Transverse colon (tissue), 4 donors: ENCODE measurements around the gene VPS13C. TPM values are rescaled to one million over a fixed set of nuclear protein-coding genes. Genes with fewer than 3 reads are reported as not detected.
A peak's percentile ranks its signal among the peaks of the same experiment; 100 is the strongest.

Experiments used
- DNase-seq: peaks from one replicate; pipeline ENCODE4 v3.0.0-alpha.2; 2019
- H3K27ac ChIP-seq, 4 donors: fragments of 200-600 bp; sonication (generic); 2 replicates each; pipeline ENCODE4 v1.5.1; 2016 to 2018; ENCODE audit warnings: inconsistent platforms in 4 of 4
- H3K27me3 ChIP-seq: fragments of 200-600 bp; sonication (generic); 2 replicates; pipeline ENCODE4 v1.5.1; 2017; ENCODE audit warnings: inconsistent platforms
- H3K36me3 ChIP-seq, 4 donors: fragments of 200-600 bp; sonication (generic); 2 replicates each; pipeline ENCODE4 v1.5.1; 2017 to 2019; ENCODE audit warnings: inconsistent platforms in 4 of 4
- H3K4me1 ChIP-seq, 4 donors: fragments of 200-600 bp; sonication (generic); 2 replicates each; pipeline ENCODE4 v1.5.1; 2017 to 2020; ENCODE audit warnings: inconsistent platforms in 4 of 4
- H3K4me3 ChIP-seq, 4 donors: fragments of 200-600 bp; sonication (generic); 1 replicate in 1 of 4; 2 replicates in 3 of 4; pipeline versions ENCODE4 v1.5.1 to v1.6.1; 2017 to 2019; ENCODE audit warnings: inconsistent platforms in 4 of 4
- H3K9me3 ChIP-seq, 2 donors: fragments of 200-600 bp; sonication (generic); 2 replicates each; pipeline ENCODE4 v1.5.1; 2017 to 2019; ENCODE audit warnings: inconsistent platforms in 2 of 2
- EP300 ChIP-seq: sonication (generic); formaldehyde crosslinking; IDR thresholded peaks from one replicate; pipeline ENCODE4 v1.6.1; 2017; ENCODE audit warnings: antibody characterized with exemption, low read depth
- POLR2A ChIP-seq: fragments of 450-650 bp; IDR thresholded peaks from one replicate; pipeline ENCODE4 v1.6.1; 2016; ENCODE audit warnings: antibody characterized with exemption, mild to moderate bottlenecking, moderate library complexity
- POLR2AphosphoS5 ChIP-seq, 3 donors: sonication (generic); formaldehyde crosslinking; IDR thresholded peaks; one replicate each; pipeline ENCODE4 v1.6.1; 2016; ENCODE audit warnings: antibody characterized with exemption in 3 of 3
- WGBS, 2 donors: methylation state at CpG; one replicate each; pipeline ENCODE4 v1.1.5; 2018; ENCODE audit warnings: low coverage in 1 of 2; 5-methylcytosine and 5-hydroxymethylcytosine counted together
- in situ Hi-C, 4 donors: fragments of 200-750 bp; cut with MboI; loops; one replicate each; pipeline versions ENCODE4 v1.15.0 to v1.15.1; 2017; ENCODE audit warnings: low sequenced_read_pairs in 3 of 4, low pct_ligation_motif_present in 1 of 4, low pct_unique_long_range_greater_than_20kb in 1 of 4
- intact Hi-C: fragments of 100-400 bp; cut with DNase I; formaldehyde crosslinking; loops from one replicate; pipeline ENCODE4 v1.15.1; 2023; ENCODE audit warnings: low total_unique reads
- total RNA-seq, 4 donors: library from RNA; depleted of rRNA; stranded (reverse); fragments of >200 nt; gene quantifications; one replicate each; pipeline ENCODE4 v1.1.0, GENCODE V29; 2016
- TF ChIP-seq, protein P1 (sequence below), 5 experiments: fragments of 200-600 bp in 3 of 5; fragments of 450-650 bp in 2 of 5; sonication (generic) in 3 of 5; IDR thresholded peaks; 1 replicate in 2 of 5; 2 replicates in 3 of 5; pipeline ENCODE4 v1.5.1; 2016 to 2017; ENCODE audit warnings: antibody characterized with exemption in 5 of 5, inconsistent platforms in 3 of 5, mild to moderate bottlenecking in 2 of 5, moderate library complexity in 1 of 5

VPS13C gene
- total RNA-seq, 4 donors from 2014 or later = 48.3 to 105 (median 73.2) TPM

DNA sequence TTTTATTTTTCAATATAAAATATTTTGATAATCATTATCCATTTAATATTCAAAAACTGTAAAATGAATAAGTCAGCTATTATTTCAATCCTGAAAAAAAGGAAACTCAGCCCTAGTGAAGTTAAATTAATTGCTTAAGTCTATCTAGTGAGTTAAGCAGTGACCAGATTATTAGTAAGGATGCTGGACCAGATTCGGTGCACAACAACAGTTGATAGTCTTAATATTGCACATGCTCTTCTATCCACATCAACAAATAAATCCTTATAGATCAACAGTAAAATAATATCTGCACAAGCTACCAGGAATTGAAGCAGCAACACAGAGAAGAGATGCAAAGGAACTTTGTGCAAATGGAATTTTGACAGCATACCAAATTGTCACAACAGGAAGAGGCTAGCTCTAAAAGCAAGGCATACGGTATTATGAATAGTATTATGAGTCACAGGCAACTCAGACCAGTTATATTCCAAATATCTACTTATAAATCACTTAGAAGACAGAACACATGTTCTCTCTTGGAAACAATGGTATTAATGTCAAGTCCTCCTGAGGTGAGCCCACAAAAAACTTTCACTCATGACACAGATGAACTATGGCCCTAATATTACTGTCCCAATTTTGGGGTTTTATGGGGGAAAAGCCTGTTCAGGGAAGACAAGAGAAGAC, 24.9 kb downstream of the VPS13C start:
- DNase-seq = no peak
- 56 to 74% methylated on average over 2 of the region's 2 CpGs for WGBS, 2 donors
- in situ Hi-C loops = no loop called here
- TF ChIP-seq POLR2AphosphoS5 (IDR thresholded peaks at IDR 0.05) (no peak), EP300 (no peak), POLR2A (no peak)
- TF ChIP-seq, protein P1, sequence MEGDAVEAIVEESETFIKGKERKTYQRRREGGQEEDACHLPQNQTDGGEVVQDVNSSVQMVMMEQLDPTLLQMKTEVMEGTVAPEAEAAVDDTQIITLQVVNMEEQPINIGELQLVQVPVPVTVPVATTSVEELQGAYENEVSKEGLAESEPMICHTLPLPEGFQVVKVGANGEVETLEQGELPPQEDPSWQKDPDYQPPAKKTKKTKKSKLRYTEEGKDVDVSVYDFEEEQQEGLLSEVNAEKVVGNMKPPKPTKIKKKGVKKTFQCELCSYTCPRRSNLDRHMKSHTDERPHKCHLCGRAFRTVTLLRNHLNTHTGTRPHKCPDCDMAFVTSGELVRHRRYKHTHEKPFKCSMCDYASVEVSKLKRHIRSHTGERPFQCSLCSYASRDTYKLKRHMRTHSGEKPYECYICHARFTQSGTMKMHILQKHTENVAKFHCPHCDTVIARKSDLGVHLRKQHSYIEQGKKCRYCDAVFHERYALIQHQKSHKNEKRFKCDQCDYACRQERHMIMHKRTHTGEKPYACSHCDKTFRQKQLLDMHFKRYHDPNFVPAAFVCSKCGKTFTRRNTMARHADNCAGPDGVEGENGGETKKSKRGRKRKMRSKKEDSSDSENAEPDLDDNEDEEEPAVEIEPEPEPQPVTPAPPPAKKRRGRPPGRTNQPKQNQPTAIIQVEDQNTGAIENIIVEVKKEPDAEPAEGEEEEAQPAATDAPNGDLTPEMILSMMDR (IDR thresholded peaks at IDR 0.05) = no peak
- Histone ChIP-seq H3K27ac (no peak overlapping the region), H3K27me3 (no peaks in the 10 kb centered on the region), H3K9me3 (no peaks in the 10 kb centered on the region), H3K4me3 (no peak overlapping the region), H3K4me1 (peaks cover 0 to 3% (median 0%) of the 10 kb centered on the region in 4 donors), H3K36me3 (peaks cover 0 to 40% (median 14%) of the 10 kb centered on the region in 4 donors)
- intact Hi-C loops = no loop called here

DNA sequence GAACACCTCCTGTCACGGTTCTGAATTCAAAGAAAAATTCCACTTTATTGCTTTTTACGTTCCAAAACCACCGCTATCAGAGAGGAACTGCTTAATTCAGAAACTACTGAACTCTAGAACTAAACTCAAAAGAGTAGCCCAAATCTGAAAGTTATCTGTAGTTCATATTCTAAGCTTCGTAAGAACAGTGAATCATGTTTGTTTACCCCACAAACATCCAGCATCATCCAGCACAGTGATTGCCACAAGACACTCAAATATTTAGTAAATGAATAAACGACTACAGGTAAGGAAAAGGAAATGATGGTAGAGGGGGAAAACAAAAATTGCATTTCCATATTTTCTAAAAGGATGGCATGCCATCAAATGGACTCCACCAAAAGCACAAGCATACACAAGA, 32.3 kb downstream of the VPS13C start:
- H3K27me3 ChIP-seq = no peaks in the 10 kb centered on the region
- in situ Hi-C loops (no loop called here), intact Hi-C loops (loop anchor here (5.0 kb wide), 1 partner anchor 1864 kb away; no protein-coding TSS in a partner anchor)
- no peak for DNase-seq
- TF ChIP-seq POLR2AphosphoS5 (IDR thresholded peaks at IDR 0.05) (no peak), EP300 (no peak), POLR2A (no peak)
- TF ChIP-seq, protein P1 (IDR thresholded peaks at IDR 0.05) = no peak
- no peak overlapping the region for H3K4me3 ChIP-seq
- H3K36me3 ChIP-seq = peaks cover 0 to 13% (median 3%) of the 10 kb centered on the region in 4 donors
- no peak overlapping the region for H3K27ac ChIP-seq
- no peaks in the 10 kb centered on the region for H3K9me3 ChIP-seq
- WGBS, 2 donors = 79 to 82% methylated on average over 5 of the region's 5 CpGs
- no peaks in the 10 kb centered on the region for H3K4me1 ChIP-seq

DNA sequence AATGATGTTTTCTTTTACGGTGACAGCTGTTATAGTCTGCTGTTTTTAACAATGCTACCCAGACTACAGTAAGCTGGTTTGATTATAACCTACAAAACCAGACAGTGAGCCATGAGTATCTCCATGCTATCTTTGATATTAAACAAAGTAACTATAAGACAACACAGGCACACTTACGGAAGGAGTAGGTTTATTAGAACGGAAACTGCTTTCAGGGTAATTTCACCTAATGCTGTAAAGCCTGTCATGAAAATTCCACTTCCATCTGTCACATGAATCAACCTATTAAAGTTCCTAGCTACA, 33.0 kb downstream of the VPS13C start:
- Histone ChIP-seq H3K27me3 (no peaks in the 10 kb centered on the region), H3K27ac (no peak overlapping the region), H3K4me1 (no peaks in the 10 kb centered on the region), H3K4me3 (no peak overlapping the region), H3K9me3 (no peaks in the 10 kb centered on the region), H3K36me3 (peaks cover 0 to 13% (median 2%) of the 10 kb centered on the region in 4 donors)
- peak in 1 of 3 donors; percentile 34 for TF ChIP-seq POLR2AphosphoS5 (IDR thresholded peaks at IDR 0.05)
- TF ChIP-seq, protein P1 (IDR thresholded peaks at IDR 0.05) = no peak
- no peak for DNase-seq
- 82 to 84% methylated on average over 3 of the region's 3 CpGs for WGBS, 2 donors
- in situ Hi-C loops (no loop called here), intact Hi-C loops (loop anchor here (5.0 kb wide), 1 partner anchor 1865 kb away; no protein-coding TSS in a partner anchor)

DNA sequence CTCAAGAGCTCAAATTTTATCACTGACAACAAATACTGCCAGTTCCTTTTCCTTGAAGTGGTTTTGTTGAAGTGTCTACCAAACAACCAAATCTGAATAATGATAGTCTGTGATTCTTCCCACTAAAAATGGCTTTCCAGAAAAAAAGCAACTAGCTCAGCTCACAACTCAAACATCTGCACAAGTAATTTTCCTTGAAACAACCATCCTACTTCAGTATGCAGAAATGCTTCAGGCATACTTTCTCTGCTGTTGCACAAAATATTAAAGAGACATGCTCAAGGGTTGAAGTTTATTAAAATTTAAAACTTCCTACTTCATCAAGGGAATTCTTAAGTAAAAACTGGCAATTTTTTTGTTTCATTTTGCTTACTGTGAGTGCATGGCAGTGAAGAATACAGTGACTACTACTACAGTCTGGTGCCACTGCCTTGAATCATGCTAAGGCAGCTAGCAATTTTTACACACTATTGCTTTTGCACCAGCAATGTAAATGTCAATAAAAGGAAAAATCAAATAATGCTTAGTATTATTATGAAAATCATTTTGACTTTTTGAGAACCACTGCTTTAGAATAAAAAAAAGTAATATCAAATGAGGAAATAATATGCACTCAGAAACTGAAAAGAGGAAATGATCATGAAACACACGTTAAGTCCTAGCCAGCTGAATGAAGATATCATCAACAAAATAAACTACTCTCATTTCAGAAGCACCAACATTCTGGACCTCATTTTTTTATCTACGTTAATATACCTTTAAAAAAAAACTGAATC, 33.6 kb downstream of the VPS13C start:
- Histone ChIP-seq H3K4me1 (no peaks in the 10 kb centered on the region), H3K27ac (no peak overlapping the region), H3K36me3 (peaks cover 0 to 11% (median 2%) of the 10 kb centered on the region in 4 donors), H3K27me3 (no peaks in the 10 kb centered on the region), H3K4me3 (no peak overlapping the region), H3K9me3 (no peaks in the 10 kb centered on the region)
- DNase-seq = no peak
- intact Hi-C loops = loop anchor here (5.0 kb wide), 1 partner anchor 1866 kb away; no protein-coding TSS in a partner anchor
- in situ Hi-C loops = no loop called here
- 66 to 76% methylated on average over 2 of the region's 2 CpGs for WGBS, 2 donors
- TF ChIP-seq EP300 = no peak
- no peak for TF ChIP-seq POLR2A
- no peak for TF ChIP-seq POLR2AphosphoS5 (IDR thresholded peaks at IDR 0.05)
- TF ChIP-seq, protein P1 (IDR thresholded peaks at IDR 0.05) = no peak
